HG03159 (cell line): ENCODE results near the gene INPPL1.
A peak's percentile ranks its signal among the peaks of the same experiment; 100 is the strongest.

ENCODE experiments used
- ATAC-seq: cut with Tn5 transposase; IDR thresholded peaks from one replicate; pipeline ENCODE4 v1.9.1; 2021; ENCODE audit warnings: mild to moderate bottlenecking, moderate library complexity; ENCODE audit not compliant: unreplicated experiment

INPPL1 gene

GRCh38 chr11:72209101-72209500 is 15.5 kb upstream of the INPPL1 start:
- no peak for ATAC-seq

DNA sequence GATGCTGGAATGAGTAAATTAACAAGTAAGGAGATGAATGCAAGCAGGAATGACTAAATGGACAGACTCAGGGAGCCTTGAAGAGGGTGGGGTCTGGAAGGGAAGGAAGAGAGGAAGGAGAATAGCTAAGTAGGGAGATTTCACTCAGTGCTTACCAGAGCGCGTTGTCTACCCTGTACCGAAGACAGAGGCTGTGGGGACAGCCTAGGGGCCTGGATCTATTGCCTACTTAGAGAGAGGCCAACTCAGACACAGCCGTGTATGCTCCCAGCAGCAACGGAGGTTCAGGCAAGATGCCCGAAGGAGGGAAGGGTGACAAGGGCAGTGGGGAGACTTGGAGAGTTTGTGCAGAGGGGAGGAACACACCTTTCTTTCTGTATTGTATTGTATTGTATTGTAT is 7.9 kb upstream of the INPPL1 start, which contains the start of gene FOLR2:
Gene FOLR2, plus strand, starts transcription at position 157 of the 400 bp plus-strand sequence. CDS start 1,791 bp downstream, outside the sequence.
- ATAC-seq: no peak

DNA sequence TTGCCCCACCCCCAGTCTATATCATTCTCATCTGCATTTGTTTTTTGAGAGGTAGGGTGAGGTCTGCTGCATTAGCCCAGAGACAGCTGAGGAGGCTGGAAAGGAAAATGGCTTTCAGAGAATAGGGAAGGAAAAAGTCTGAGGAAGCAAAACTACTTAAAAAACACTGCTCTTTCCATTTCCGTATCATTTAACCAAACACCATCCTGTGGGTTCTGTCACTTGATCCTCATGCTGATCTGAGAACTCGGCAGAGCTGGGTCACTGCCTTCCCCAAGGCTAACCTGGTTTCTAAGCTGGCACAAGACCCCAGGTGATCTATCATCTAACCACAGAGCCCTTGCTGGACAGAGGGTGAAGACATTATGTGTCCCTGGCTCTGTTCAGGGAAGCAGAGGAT is 6.7 kb upstream of the INPPL1 start:
- ATAC-seq: no peak

- no peak for ATAC-seq
These were observed 6.3 kb upstream of the INPPL1 start for GRCh38 chr11:72218251-72218745.

GRCh38 chr11:72220696-72221363 is 3.7 kb upstream of the INPPL1 start:
- ATAC-seq: no peak

- no peak for ATAC-seq
These were observed 3.0 kb upstream of the INPPL1 start for GRCh38 chr11:72221386-72222075.

- ATAC-seq: no peak
These were observed 2.3 kb upstream of the INPPL1 start for GRCh38 chr11:72222106-72222891.

- peak; percentile 62 for ATAC-seq
These were observed 1.5 kb upstream of the INPPL1 start for GRCh38 chr11:72222907-72223614.

DNA sequence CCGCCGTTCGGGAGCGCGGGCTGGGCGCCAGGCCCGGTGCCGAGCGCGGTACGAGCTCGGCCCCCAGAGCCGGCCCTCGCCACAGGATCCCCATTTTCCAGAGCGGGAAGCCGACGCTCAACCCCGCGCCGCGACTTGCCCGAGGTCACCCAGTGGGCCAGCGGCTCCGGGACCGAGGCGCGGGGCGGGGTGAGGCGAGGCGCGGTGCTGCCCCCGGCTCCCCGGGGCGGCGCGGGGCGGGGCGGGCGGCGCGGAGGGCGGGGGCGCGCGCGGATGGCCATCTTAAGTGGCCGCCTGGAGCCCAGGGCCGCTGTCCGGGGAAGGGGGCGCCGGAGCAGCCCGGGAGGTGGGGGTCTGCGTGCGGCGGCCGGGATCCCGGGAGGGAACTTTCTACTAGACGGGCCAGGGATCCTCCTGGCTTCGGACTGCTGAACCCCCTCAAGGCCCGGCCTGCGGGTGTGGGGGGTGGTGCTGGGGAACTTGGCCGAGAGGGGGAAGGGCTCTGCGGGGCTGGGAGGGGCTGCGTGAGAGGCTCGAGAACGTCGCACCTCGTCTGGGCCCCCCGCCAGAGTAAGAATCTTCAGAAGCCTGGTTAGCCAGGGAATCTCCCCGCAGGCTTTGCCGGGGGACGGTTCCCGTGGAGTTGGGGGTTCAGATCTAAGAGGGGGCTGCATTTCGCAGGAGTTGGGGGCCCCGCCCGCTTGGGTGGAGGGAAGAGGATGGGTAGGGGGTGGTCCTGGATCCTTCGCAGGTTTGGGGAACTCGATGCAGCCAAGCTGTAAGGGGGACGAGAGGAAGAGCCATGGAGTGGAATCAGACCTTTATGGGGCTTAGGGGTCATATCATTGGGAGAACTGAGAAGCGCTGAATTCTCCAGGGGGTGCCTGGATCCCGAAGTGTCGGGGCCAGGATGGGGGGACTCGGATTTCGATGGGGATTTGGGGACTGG is 678 bp upstream of the INPPL1 start:
- peak; percentile 44 for ATAC-seq

GRCh38 chr11:72225411-72225951 is 914 bp downstream of the INPPL1 start:
- no peak for ATAC-seq

- ATAC-seq: no peak
These were observed 2.1 kb downstream of the INPPL1 start for GRCh38 chr11:72226701-72227100.

DNA sequence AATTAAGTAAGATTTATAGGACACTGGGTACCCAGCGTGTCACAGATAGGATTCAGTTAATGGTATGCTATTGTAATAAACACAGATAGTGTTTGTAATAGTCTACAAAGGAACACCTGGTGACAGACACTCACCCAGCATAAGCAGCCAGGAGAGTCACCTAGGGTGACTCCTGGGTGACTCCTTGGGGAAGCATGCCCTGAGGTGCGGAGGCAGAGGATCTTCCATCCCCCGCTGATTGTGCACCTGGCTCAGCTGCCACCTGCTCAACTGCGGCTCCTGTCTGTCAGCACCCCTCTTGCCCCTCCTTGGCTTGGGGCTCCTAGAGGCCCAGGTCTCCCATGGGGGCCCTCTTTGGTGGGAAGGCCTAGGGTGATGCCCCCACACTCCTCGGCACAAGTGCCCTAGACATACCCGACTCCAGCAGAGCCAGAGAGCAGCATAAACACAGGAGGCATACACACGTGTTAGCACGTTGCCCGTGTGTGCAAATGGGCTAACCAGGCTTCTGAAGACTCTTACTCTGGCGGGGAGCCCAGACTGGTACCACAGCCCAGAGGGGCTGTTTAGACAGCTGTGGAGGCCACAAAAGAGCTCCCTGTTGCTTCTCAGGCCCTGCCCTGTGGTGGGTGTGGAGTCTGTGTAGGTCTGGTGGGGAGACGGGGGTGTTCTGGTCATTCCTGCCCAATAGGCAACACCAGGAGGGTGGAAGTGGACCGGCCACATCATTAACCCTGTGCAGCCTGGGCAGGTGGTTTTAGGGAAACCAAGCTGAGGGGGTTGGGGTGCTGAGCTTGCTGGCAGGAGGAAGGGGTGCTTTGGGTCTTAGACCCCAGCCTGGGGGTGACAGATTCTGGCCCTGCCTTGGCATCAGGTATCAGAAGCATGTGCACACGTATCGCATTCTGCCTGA is 3.0 kb downstream of the INPPL1 start:
- ATAC-seq: no peak

GRCh38 chr11:72228229-72228843 is 3.8 kb downstream of the INPPL1 start:
- no peak for ATAC-seq

GRCh38 chr11:72228844-72229231 is 4.3 kb downstream of the INPPL1 start:
- ATAC-seq: no peak

DNA sequence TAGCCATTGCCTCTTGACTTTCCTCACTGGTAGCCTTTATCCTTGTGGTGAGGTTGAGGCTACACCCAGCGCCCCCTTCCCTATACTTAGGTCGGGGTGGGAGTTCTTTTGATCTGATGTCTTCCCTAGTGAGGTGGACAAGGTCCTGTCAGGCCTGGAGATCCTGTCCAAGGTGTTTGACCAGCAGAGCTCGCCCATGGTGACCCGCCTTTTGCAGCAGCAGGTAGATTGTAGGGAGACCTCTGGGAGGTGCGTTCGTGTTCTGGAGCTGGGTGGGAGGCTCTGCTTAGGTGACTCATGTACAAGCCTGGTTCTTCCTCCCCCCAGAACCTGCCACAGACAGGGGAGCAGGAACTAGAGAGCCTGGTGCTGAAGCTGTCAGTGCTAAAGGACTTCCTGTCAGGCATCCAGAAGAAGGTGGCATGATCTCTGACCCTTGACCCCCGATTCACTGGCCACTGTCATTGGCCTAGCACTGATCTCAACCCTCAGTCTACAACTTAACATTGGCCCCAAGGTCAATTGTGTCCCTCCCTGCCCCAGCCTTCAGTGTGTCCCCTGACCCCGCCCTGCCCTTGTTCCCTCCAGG is 4.9 kb downstream of the INPPL1 start:
- ATAC-seq: no peak

DNA sequence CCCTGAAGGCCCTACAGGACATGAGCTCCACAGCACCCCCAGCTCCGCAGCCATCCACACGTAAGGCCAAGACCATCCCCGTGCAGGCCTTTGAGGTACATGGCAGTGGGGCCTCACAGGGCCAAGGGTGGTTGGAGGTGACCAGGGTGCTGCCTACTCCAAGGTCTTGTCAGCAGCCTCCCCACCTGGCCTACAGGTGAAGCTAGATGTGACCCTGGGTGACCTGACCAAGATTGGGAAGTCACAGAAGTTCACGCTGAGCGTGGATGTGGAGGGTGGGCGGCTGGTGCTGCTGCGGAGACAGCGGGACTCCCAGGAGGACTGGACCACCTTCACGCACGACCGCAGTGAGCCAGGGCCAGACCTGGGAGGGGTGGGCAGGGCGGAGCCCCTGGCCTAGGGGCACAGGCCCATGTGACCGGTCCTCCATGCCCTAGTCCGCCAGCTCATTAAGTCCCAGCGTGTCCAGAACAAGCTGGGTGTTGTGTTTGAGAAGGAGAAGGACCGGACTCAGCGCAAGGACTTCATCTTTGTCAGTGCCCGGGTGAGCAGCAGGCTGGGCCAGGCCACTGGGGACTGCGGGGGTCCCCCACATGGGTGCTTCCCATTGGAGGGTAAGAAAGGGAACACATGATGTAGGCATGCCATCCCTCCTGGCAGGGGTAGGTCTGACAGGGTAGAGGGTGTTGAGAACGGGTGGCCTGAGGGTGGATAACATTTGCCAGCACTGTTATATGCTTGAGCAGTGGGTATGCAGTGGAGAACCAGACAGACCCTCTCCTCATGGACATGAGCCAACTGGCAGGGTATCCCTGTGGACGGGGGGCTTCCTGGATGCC is 5.6 kb downstream of the INPPL1 start:
- no peak for ATAC-seq
